NK-92 (cell line): ENCODE results near the gene XCR1.

ENCODE experiments used
- DNase-seq: peaks from one replicate; lab custom pipeline; 2025; ENCODE audit not compliant: unreplicated experiment; lab: John Stamatoyannopoulos, UW

Gene XCR1

DNA sequence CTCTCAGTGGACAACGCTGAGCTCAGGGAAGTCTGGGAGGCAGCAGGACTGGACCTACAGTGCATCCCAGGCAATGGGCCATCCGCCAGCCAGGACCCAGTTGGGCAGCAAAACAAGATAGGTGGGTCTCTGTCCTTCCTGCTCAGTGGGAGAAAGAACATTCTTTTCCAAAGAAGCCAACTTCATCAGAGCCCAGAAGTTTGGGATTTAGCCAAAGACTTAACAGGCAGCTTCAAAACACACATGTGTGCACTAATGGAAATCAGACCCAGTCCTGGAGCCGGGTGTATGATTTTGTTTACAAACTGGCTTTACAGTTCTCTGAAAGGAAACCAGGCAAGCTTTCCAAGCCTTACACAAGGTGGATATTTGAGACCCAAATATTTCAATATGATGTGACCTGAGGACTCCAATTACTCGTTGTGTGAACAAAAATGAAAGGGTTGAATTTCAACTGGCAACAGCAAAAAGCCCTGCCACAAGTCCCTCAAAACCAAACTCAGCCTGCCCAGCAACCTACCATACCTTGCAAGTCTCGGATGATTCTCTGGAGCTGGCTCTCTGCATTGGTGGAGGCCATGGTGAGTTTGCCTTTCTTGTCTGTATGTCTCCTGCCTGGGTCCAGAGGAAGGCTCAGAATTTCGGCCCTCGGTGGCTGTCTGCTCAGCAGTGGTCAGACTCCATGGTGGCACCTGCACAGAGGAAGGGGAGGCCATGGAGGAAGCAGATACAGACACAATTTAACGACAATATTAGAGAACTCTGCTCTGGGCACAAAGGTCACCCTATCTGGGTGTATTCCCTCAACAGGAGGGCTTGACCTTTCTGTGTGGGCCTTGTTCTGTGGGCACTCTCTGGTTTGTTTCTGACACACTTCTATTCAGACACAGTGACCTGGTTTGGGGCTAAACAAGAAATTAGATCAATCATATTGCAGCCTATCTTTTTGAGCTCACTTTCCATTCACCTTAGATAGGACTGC is 42.7 kb downstream of the XCR1 start:
- DNase-seq, result no peak

DNA sequence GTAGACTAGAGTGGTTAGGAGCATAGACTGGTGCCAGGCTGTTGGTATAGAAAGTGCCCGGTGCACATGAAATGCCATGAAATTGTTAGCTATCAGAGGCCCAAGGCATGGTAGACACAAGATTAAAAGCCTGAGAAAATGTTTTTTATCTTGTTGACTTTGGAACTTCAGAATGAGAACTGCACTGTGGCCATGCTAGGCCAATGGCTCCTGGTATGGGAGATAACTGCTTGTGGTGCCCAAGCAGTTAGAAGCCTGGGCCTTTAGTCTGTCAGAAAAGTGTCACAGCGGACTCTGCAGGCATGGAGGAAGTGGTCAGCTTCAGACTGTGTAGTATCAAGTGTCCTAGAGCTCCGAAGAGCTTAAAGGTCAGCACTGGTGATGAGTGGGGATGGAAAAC is 43.5 kb downstream of the XCR1 start:
- DNase-seq, result no peak

DNA sequence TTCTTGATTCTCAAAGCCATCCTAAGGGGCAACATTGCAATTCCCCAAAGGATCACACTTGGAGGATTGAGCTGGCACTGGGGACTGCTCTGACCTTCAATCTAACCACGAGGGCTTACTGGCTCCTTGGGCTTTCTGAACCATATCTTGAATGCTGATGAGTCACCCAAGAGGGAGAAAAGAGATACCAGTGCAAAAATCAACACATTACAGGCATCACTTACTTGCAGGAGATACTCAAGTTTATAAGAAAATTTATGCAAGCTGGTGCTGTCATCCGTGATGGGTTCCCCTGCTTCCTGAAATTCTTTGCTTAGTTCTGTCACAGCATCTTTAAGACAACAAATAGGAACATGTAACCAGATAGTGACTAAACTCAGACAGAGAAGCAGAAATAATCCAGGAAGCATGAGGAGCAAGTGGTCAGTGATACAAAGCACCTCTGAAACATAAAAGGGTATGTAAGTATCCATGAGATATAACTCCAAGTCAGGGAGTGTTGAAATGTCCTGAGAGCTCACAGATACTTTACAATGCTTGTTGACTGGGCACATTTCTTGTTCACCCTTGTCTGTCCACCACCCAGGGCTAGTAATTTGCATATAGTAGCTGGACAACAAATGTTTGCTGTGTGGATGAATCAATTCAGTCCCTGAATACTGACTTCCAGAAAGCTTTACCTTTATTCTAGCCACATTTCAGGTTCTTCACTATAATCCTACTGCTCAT is 45.8 kb downstream of the XCR1 start:
- no peak for DNase-seq

- no peak for DNase-seq
Measured at GRCh38 chr3:45980819-45981218, 46.5 kb downstream of the XCR1 start.

- DNase-seq, result no peak
Measured at GRCh38 chr3:45980229-45980813, 47.0 kb downstream of the XCR1 start.

- DNase-seq, result no peak
Measured at GRCh38 chr3:45979378-45979777, 47.9 kb downstream of the XCR1 start.

- no peak for DNase-seq
Measured at GRCh38 chr3:45978006-45978761, 49.1 kb downstream of the XCR1 start.

DNA sequence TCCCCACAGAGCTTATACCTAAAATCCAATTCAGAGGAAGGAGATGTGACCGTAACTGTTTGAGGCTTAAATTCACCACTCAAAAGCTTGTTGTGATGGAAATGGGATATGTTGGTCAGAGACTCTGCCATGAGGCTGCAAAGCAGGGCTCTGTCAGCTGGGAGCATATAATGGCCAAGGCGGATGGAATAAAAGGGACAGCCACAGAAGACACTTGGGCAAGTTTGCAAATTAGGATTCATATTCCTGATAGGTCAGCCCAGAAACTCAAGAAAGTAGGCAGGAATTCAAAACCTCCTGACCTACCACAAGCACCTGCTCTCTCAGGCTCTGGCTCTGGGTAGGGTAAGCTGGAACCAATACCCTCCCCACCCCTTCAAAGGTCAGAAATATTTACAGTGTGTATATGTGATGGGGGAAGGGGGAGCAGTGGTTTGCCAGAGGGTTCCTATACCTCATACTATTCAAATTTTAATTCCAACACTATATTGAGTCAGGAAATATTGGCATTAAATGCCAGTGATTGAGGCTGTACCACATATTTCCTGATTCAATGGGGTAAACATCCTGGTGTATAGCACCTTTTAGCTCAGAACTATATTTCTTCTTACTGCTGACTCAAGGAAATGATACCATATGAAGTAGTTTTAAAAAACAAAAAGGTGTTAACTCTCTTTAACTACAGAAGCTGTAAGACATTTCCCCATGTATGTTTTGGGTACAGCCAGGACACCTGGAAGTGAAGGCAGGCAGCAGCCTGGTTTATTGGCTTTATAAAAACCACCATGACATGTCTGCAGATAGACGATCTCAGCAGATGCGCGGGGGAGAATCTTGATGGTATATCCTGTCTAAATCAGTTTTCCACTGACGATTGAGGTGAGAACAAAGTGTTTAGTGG is 50.8 kb downstream of the XCR1 start:
- no peak for DNase-seq

- DNase-seq, result no peak
Measured at GRCh38 chr3:45975686-45976085, 51.6 kb downstream of the XCR1 start.

- DNase-seq, result no peak
Measured at GRCh38 chr3:45974686-45975085, 52.6 kb downstream of the XCR1 start.

DNA sequence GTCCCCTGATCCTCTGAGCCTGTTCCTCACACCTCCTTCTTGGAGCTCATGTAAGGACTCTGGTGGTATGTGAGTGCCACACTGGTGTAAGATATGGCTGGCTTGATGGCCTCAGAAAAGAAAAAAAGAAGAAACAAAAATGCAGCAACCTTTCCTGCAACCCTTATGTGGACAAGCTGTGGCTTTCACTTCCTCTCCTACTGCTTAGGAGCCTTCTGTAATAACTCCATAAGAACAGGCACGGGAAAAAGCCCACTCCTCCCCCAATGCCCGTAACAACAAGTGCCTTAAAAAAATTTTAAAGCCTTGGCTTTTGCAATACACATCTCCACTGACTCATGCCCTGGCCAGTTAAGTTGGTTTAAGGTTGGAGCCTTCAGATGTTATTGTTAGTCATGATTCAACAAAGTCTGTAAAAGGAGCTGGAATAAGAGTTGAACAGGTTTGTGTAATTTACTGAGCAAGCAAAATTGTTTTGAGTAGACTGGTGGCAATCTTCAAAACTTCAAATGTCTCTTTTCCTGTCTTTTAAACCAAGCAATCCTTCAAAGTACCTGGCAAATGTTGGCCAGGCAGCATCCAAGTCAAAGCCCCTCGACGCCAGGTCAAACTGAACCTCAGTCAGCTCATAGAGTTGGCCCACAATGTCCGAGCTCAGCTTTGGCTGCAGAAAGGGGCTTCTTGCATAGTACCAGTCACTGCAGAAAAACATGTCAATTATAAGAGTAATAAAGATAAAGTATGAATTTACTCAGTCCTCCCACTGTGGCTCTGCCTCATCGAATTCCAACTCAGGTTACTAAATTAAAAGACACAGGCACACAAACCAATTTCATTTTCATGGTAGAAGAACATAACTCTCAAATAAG is 54.5 kb downstream of the XCR1 start:
- no peak for DNase-seq

DNA sequence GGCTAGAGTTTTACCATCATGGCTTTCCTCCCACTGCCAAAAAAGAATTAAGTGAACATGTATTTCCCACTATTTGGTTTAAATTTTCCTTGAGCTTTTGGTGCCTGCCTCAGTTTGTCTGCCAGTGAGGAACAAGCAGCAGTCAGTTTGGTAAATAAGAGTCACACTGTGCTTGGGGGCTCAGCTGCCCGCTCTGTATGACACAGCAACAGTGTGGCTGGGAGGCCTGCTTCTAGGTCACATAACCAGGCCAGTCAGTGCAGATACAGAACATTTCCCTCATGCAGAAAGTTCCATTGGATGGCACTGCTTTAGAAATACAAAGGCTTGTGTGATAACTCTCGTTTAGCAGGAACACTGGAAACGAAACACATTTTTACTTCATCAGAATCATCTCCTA is 57.3 kb downstream of the XCR1 start:
- no peak for DNase-seq

DNA sequence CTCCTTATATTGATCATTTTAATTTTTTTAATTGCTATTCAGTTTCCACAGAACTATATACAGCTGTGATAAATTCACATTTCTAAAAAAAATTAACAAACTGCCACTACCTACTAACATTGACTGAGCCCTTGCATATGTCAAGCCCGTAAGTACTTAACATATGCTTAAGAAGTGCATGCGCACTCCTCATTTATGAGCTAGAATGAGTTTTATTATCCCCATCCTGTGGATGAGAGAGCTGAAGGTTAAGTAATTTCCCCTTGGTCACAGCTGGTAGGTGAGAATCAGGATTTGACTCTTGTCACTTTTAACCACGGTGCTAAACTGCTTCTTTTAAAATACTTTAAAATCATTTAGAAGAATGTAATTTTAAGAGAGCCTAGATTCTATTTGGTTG is 58.2 kb downstream of the XCR1 start:
- DNase-seq, result no peak

DNA sequence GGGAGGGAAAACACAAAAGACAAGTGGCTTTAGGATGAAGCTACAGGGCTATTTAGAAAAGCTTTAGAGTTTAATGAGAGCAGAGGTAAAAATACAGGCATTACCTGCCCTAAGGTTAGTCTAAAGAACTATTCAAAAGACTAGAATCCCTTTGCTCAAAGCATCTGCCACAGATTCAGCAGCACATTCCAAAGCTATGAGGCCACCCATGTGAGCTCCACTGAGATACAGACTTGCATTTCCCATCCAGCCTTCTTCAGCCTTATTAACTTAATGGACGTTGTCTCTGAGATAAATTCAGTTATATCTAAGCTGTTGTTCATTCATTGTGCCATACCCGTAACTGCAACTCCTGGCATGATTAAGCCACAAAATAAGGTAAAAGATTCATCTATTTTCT is 58.6 kb downstream of the XCR1 start:
- DNase-seq, result no peak

DNA sequence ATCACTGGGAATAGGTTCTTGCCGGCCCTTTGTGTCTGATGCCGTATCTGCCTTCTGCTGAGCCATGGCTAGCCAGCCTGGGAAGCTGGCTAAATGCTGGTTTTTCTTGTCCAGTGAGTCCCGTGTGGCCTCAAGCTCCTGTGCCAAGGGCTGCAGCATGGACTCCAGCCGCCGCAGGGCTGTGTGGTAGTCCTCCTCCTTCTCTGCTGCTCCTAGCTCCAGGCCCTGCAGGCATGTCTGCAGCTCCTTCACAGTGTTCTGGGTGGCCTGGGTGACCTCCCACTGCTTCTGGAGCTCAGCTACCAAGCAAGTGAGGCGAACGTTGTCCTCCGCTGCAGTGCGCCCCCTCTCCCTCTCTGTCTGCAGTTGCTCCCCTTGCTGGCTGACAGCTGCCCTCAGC is 59.1 kb downstream of the XCR1 start:
- no peak for DNase-seq

DNA sequence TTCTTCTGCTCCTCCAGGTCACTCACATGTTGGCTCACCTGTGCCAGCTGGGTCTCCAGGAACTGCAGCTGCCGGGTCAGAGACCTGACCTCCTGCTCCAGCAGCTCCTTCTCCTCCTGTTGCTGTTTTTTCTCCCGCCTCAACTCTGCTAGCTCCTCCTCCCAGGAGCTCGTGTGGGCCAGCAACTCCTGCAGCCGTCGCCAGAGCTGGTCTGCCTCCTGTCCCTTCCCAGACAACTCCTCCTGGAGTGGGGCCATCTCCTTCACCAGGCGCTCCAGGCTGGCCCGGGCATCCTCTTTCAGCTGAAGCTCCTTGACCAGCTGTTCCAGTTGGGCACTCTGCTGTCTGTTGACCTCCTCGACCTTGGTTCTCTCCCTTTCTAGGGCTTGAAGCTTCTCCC is 59.6 kb downstream of the XCR1 start:
- no peak for DNase-seq
